ENCODE data around the gene CLUH. TPM values are rescaled to one million over a fixed set of nuclear protein-coding genes. Genes with fewer than 3 reads are reported as not detected.

CLUH gene
- polyA plus RNA-seq, 1 of the 3 experiments (the other 2 are of a cell fraction), result 32.2 TPM

DNA sequence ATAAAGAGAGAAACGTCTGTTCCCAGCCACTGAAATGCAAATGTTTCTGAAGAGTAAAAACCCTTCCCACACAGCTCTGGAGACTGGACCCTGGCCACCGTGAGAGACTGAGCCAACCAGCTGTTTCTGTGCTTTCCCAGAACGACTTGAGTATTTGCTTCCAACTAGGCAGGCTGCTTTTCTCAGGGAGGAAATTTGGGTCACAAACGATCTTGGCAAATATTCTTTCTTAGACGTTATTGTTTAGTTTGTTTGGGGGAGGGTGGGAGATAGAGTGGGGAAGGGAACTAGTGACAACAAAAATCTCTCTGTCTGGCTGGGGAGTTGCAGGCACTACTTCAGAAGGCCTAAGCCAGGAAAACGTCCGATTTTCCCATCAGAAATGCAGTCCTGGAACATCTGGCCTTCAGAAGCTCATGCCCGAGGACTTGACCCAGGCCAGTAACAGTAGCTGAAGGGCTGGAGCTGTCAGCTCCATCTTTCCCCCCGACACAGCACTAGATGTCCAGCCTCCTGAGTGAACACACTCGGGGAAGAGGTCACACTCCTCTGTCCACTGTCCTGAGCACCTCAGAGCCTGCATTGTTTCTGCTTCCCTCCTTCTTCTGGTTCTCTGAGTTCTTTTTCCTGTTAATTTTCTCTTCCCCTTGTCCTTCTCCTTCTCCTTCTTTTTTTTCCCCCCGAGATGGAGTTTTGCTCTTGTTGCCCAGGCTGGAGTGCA is 33.9 kb upstream of the CLUH start:
- H3F3A ChIP-seq (replicated peaks; ENCODE audit: insufficient read depth), result no peaks in the 10 kb centered on the region
- no peaks in the 10 kb centered on the region for H3K9me2 ChIP-seq
- no peaks in the 10 kb centered on the region for H3K9me3 ChIP-seq
- ChIA-PET POLR2A (no interaction called here), CTCF (interaction anchor here (0.6 kb wide), 1 partner anchor 1110 kb away, joined by 4 read pairs; no protein-coding TSS in a partner anchor)
- no peak overlapping the region for H3K9ac ChIP-seq
- TF ChIP-seq GABPA (IDR thresholded peaks at IDR 0.05; ENCODE audit: low read depth) (no peak), MXI1 (IDR thresholded peaks at IDR 0.05; ENCODE audit: low read depth, low read length) (no peak), REST (IDR thresholded peaks at IDR 0.05; ENCODE audit: low read depth, low read length) (peak; percentile 53; the same call in 1 of the 2 replicates), GATA2 (CRISPR knock-in tag; IDR thresholded peaks at IDR 0.05) (no peak)
- no peak overlapping the region for H3K4me3 ChIP-seq (ENCODE audit: low read depth in 2 of 2, low read length in 1 of 2)
- no peak overlapping the region for H2AFZ ChIP-seq (ENCODE audit: low read depth)
- H3K4me1 ChIP-seq (ENCODE audit: control insufficient read depth in 1 of 2, insufficient read depth in 2 of 2, low read depth in 1 of 2, low read length in 1 of 2), result peaks cover 0 to 2% of the 10 kb centered on the region in 2 experiments; a peak in 1 of 4 replicates
- H3K27me3 ChIP-seq (ENCODE audit: insufficient read depth), result peaks cover 16% of the 10 kb centered on the region
- no peak overlapping the region for H3K4me2 ChIP-seq
- H3K79me2 ChIP-seq (ENCODE audit: insufficient read depth), result no peaks in the 10 kb centered on the region
- no peak overlapping the region for H3K27ac ChIP-seq (ENCODE audit: low read depth in 2 of 2, low read length in 1 of 2)
- no peak for DNase-seq
- 32% methylated on average over 11 of the region's 11 CpGs for WGBS (ENCODE audit: low lambda C conversion rate)
- H3K36me3 ChIP-seq (replicated peaks in 1 of 2; ENCODE audit: control insufficient read depth in 1 of 2, insufficient read depth in 2 of 2, low read length in 1 of 2), result no peaks in the 10 kb centered on the region
- no peaks in the 10 kb centered on the region for H4K20me1 ChIP-seq (ENCODE audit: insufficient read depth)

DNA sequence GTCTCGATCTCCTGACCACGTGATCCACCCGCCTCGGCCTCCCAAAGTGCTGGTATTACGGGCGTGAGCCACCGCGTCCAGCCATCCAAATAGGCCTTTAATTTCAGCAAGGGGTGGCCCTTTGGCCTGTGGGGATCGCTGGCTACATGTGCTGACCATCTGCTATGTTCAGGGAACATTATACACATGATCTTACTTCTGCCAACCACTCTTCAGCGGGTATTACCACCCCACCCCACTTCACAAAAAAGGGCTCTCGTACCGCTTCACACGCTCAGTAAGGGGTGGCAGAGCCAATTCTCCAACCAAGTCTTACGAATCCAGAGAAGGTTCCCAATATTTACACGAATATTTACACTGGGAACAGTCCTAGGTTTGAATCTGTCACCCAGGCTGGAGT is 26.1 kb upstream of the CLUH start:
- H3K9me2 ChIP-seq, result no peaks in the 10 kb centered on the region
- WGBS (ENCODE audit: low lambda C conversion rate), result 84% methylated on average over 15 of the region's 15 CpGs

More for the DNA sequence above, 26.1 kb upstream of the CLUH start:
- Histone ChIP-seq H3F3A (replicated peaks; ENCODE audit: insufficient read depth) (no peaks in the 10 kb centered on the region), H3K27ac (ENCODE audit: low read depth in 2 of 2, low read length in 1 of 2) (no peak overlapping the region), H3K36me3 (replicated peaks in 1 of 2; ENCODE audit: control insufficient read depth in 1 of 2, insufficient read depth in 2 of 2, low read length in 1 of 2) (no peaks in the 10 kb centered on the region), H3K4me2 (no peak overlapping the region), H3K9me3 (no peaks in the 10 kb centered on the region), H4K20me1 (ENCODE audit: insufficient read depth) (no peaks in the 10 kb centered on the region), H3K9ac (no peak overlapping the region), H2AFZ (ENCODE audit: low read depth) (no peak overlapping the region), H3K27me3 (ENCODE audit: insufficient read depth) (no peaks in the 10 kb centered on the region), H3K4me3 (ENCODE audit: low read depth in 2 of 2, low read length in 1 of 2) (no peak overlapping the region), H3K79me2 (ENCODE audit: insufficient read depth) (no peaks in the 10 kb centered on the region), H3K4me1 (ENCODE audit: control insufficient read depth in 1 of 2, insufficient read depth in 2 of 2, low read depth in 1 of 2, low read length in 1 of 2) (peaks cover 0 to 2% of the 10 kb centered on the region in 2 experiments; a peak in 1 of 4 replicates)
- ChIA-PET CTCF (no interaction called here), POLR2A (no interaction called here)
- no peak for DNase-seq
- TF ChIP-seq POLR2AphosphoS5 (IDR thresholded peaks at IDR 0.05; ENCODE audit: low read depth, low read length) (no peak), RCOR1 (IDR thresholded peaks at IDR 0.05; ENCODE audit: low read length) (no peak), USF1 (IDR thresholded peaks at IDR 0.05; ENCODE audit: borderline replicate concordance, low read depth) (no peak), TEAD4 (IDR thresholded peaks at IDR 0.05; ENCODE audit: borderline replicate concordance, insufficient read depth) (no peak), YY1 (IDR thresholded peaks at IDR 0.05; ENCODE audit: low read depth) (no peak), SIN3A (IDR thresholded peaks at IDR 0.05; ENCODE audit: borderline replicate concordance, low read depth, low read length) (no peak), FOXJ3 (CRISPR knock-in tag; IDR thresholded peaks at IDR 0.05) (no peak)
- TF ChIP-seq, protein P1, sequence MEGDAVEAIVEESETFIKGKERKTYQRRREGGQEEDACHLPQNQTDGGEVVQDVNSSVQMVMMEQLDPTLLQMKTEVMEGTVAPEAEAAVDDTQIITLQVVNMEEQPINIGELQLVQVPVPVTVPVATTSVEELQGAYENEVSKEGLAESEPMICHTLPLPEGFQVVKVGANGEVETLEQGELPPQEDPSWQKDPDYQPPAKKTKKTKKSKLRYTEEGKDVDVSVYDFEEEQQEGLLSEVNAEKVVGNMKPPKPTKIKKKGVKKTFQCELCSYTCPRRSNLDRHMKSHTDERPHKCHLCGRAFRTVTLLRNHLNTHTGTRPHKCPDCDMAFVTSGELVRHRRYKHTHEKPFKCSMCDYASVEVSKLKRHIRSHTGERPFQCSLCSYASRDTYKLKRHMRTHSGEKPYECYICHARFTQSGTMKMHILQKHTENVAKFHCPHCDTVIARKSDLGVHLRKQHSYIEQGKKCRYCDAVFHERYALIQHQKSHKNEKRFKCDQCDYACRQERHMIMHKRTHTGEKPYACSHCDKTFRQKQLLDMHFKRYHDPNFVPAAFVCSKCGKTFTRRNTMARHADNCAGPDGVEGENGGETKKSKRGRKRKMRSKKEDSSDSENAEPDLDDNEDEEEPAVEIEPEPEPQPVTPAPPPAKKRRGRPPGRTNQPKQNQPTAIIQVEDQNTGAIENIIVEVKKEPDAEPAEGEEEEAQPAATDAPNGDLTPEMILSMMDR (IDR thresholded peaks at IDR 0.05), result no peak

All from SK-N-SH (cell line).